Suprapubic skin (tissue), 4 donors: ENCODE results near the gene RIMBP2. TPM values are rescaled to one million over a fixed set of nuclear protein-coding genes. Genes with fewer than 3 reads are reported as not detected.

Source experiments
- DNase-seq, 2 donors: peaks; one replicate each; pipeline ENCODE4 v3.0.0-alpha.2; 2019; ENCODE audit warnings: low spot score in 2 of 2
- H3K27ac ChIP-seq: fragments of 200-600 bp; sonication (generic); one replicate; pipeline ENCODE4 v1.5.1; 2019
- H3K27me3 ChIP-seq: fragments of 200-600 bp; sonication (generic); one replicate; pipeline ENCODE4 v1.5.1; 2019
- H3K36me3 ChIP-seq: fragments of 200-600 bp; sonication (generic); one replicate; pipeline ENCODE4 v1.5.1; 2019
- H3K4me1 ChIP-seq: fragments of 200-600 bp; sonication (generic); one replicate; pipeline ENCODE4 v1.5.1; 2019
- H3K4me3 ChIP-seq: fragments of 200-600 bp; sonication (generic); one replicate; pipeline ENCODE4 v1.5.1; 2019; ENCODE audit warnings: mild to moderate bottlenecking
- H3K9me3 ChIP-seq: fragments of 200-600 bp; sonication (generic); one replicate; pipeline ENCODE4 v1.5.1; 2019
- CTCF ChIP-seq, 2 donors: fragments of 200-600 bp in 1 of 2; fragments of 450-650 bp in 1 of 2; sonication (generic) in 1 of 2; IDR thresholded peaks; one replicate each; pipeline ENCODE4 v1.5.1; 2016 to 2019; ENCODE audit warnings: antibody characterized with exemption in 2 of 2, mild to moderate bottlenecking in 1 of 2, moderate library complexity in 1 of 2
- EP300 ChIP-seq: sonication (generic); formaldehyde crosslinking; IDR thresholded peaks from one replicate; pipeline ENCODE4 v1.6.1; 2017; ENCODE audit warnings: antibody characterized with exemption
- POLR2A ChIP-seq, 2 donors: fragments of 450-650 bp; IDR thresholded peaks; one replicate each; pipeline ENCODE4 v1.6.1; 2017; ENCODE audit warnings: antibody characterized with exemption in 2 of 2, mild to moderate bottlenecking in 2 of 2, moderate library complexity in 2 of 2
- POLR2AphosphoS5 ChIP-seq, 3 donors: sonication (generic); formaldehyde crosslinking; IDR thresholded peaks; one replicate each; pipeline ENCODE4 v1.6.1; 2017; ENCODE audit warnings: antibody characterized with exemption in 3 of 3
- WGBS: methylation state at CpG from one replicate; pipeline ENCODE4 v1.1.5; 2018; 5-methylcytosine and 5-hydroxymethylcytosine counted together
- total RNA-seq, 4 donors: library from RNA; depleted of rRNA; stranded (reverse); fragments of >200 nt; gene quantifications; one replicate each; pipeline ENCODE4 v1.1.0, GENCODE V29; 2016

Gene RIMBP2
- total RNA-seq, 4 donors from 2014 or later: 2.1 to 21.8 (median 3.0) TPM

GRCh38 chr12:130446846-130447654 lies 269.0 kb downstream of the RIMBP2 start:
- Histone ChIP-seq H3K4me1 (no peaks in the 10 kb centered on the region), H3K4me3 (no peak overlapping the region), H3K27me3 (no peaks in the 10 kb centered on the region), H3K9me3 (no peaks in the 10 kb centered on the region), H3K27ac (no peak overlapping the region), H3K36me3 (no peaks in the 10 kb centered on the region)
- no peak for DNase-seq
- TF ChIP-seq CTCF (IDR thresholded peaks at IDR 0.05) (no peak), EP300 (no peak), POLR2A (IDR thresholded peaks at IDR 0.05) (no peak), POLR2AphosphoS5 (IDR thresholded peaks at IDR 0.05) (no peak)
- 87% methylated on average over 32 of the region's 32 CpGs for WGBS

GRCh38 chr12:130444986-130445385 lies 271.1 kb downstream of the RIMBP2 start:
- peaks cover 4% of the 10 kb centered on the region for H3K36me3 ChIP-seq
- no peaks in the 10 kb centered on the region for H3K27me3 ChIP-seq
- H3K9me3 ChIP-seq: no peaks in the 10 kb centered on the region
- H3K4me1 ChIP-seq: no peaks in the 10 kb centered on the region
- 96% methylated on average over 16 of the region's 16 CpGs for WGBS
- H3K27ac ChIP-seq: no peak overlapping the region
- TF ChIP-seq EP300 (no peak), POLR2AphosphoS5 (IDR thresholded peaks at IDR 0.05) (no peak), CTCF (IDR thresholded peaks at IDR 0.05) (no peak), POLR2A (IDR thresholded peaks at IDR 0.05) (no peak)
- no peak for DNase-seq
- no peak overlapping the region for H3K4me3 ChIP-seq

GRCh38 chr12:130444061-130444460 lies 272.0 kb downstream of the RIMBP2 start:
- TF ChIP-seq POLR2A (IDR thresholded peaks at IDR 0.05): no peak
- Histone ChIP-seq H3K27me3 (no peaks in the 10 kb centered on the region), H3K36me3 (peaks cover 4% of the 10 kb centered on the region), H3K4me3 (no peak overlapping the region), H3K27ac (no peak overlapping the region), H3K4me1 (no peaks in the 10 kb centered on the region), H3K9me3 (no peaks in the 10 kb centered on the region)
- DNase-seq: no peak
- WGBS: 72% methylated on average over 5 of the region's 5 CpGs

GRCh38 chr12:130441771-130442760 lies 274.0 kb downstream of the RIMBP2 start:
- Histone ChIP-seq H3K4me3 (no peak overlapping the region), H3K27me3 (no peaks in the 10 kb centered on the region), H3K36me3 (peaks cover 4% of the 10 kb centered on the region), H3K27ac (no peak overlapping the region), H3K9me3 (no peaks in the 10 kb centered on the region), H3K4me1 (no peaks in the 10 kb centered on the region)
- TF ChIP-seq POLR2A (IDR thresholded peaks at IDR 0.05): no peak
- no peak for TF ChIP-seq CTCF (IDR thresholded peaks at IDR 0.05)
- no peak for TF ChIP-seq EP300
- TF ChIP-seq POLR2AphosphoS5 (IDR thresholded peaks at IDR 0.05): no peak
- DNase-seq: no peak
- 94% methylated on average over 32 of the region's 45 CpGs for WGBS

- WGBS: 96% methylated on average over 23 of the region's 23 CpGs
- TF ChIP-seq EP300 (no peak), POLR2A (IDR thresholded peaks at IDR 0.05) (no peak), CTCF (IDR thresholded peaks at IDR 0.05) (no peak), POLR2AphosphoS5 (IDR thresholded peaks at IDR 0.05) (no peak)
Observed at GRCh38 chr12:130440411-130441080, 275.6 kb downstream of the RIMBP2 start.

More at GRCh38 chr12:130440411-130441080, 275.6 kb downstream of the RIMBP2 start:
- Histone ChIP-seq H3K36me3 (peaks cover 4% of the 10 kb centered on the region), H3K27ac (no peak overlapping the region), H3K4me1 (no peaks in the 10 kb centered on the region), H3K27me3 (no peaks in the 10 kb centered on the region), H3K9me3 (no peaks in the 10 kb centered on the region), H3K4me3 (no peak overlapping the region)
- peak in 1 of 2 donors; percentile 28 for DNase-seq
